HepG2 (cell line): Measurements from ENCODE around the gene RMDN2. TPM values are rescaled to one million over a fixed set of nuclear protein-coding genes. Genes with fewer than 3 reads are reported as not detected.

ENCODE experiments used
- ATAC-seq: fragments of 200-7000 bp; cut with Tn5 transposase; 3 replicates; pipeline ENCODE4 v1.9.1; 2020; ENCODE audit warnings: mild to moderate bottlenecking, moderate library complexity
- BruUV-seq: library from RNA; stranded (reverse); fragments of 400-500 nt; replicated peaks from 2 replicates; lab custom pipeline; 2021; lab: Mats Ljungman, UMichigan
- CTCF ChIA-PET: fragments of 300-600 bp; formaldehyde crosslinking; extraction: SDS; loops from one replicate; lab custom pipeline; 2021; ENCODE audit warnings: low total read pairs, inconsistent platforms, low intra/inter-chr PET ratio; lab: Yijun Ruan, JAX
- POLR2A ChIA-PET: fragments of 350-600 bp; sonication (Branson Sonifier 250); formaldehyde crosslinking; loops from one replicate; lab custom pipeline; 2020; ENCODE audit warnings: antibody characterized with exemption, inconsistent platforms; lab: Yijun Ruan, JAX
- DNase-seq: peaks from one replicate; pipeline ENCODE4 v3.0.0-alpha.2; 2015; ENCODE audit warnings: low spot score
- FAIRE-seq: peaks from 3 replicates; lab custom pipeline; 2011; peaks lifted over from hg19 to GRCh38; lab: Jason Lieb, UNC
- H2AFZ ChIP-seq: one replicate; pipeline ENCODE4 v1.6.1; 2011; ENCODE audit warnings: low read length, inconsistent platforms
- H3K27ac ChIP-seq: fragments of 300-600 bp; 3 replicates; pipeline ENCODE4 v1.8.0; 2011; ENCODE audit warnings: mixed run types, mild to moderate bottlenecking, mixed read lengths, low read length, inconsistent platforms; ENCODE audit not compliant: insufficient read depth; ENCODE audit errors: extremely low read length
- H3K27me3 ChIP-seq, 2 experiments: fragments of 200-600 bp in 1 of 2; 2 replicates in 1 of 2; 3 replicates in 1 of 2; pipeline versions ENCODE4 v1.6.0 to v1.8.0; 2011; ENCODE audit warnings: low read length in 2 of 2, mild to moderate bottlenecking in 2 of 2, moderate library complexity in 2 of 2, inconsistent platforms in 1 of 2; ENCODE audit not compliant: insufficient read depth in 2 of 2, control insufficient read depth in 1 of 2
- H3K36me3 ChIP-seq, 2 experiments: fragments of 200-600 bp in 1 of 2; replicated peaks in 1 of 2; 2 replicates in 1 of 2; 3 replicates in 1 of 2; pipeline versions ENCODE4 v1.5.1 to v1.8.0; 2011; ENCODE audit warnings: low read length in 2 of 2, inconsistent platforms in 1 of 2; ENCODE audit not compliant: insufficient read depth in 2 of 2, control insufficient read depth in 1 of 2
- H3K4me1 ChIP-seq: 2 replicates; pipeline ENCODE4 v1.5.1; 2012; ENCODE audit warnings: low read length, inconsistent platforms; ENCODE audit not compliant: insufficient read depth
- H3K4me2 ChIP-seq: 2 replicates; pipeline ENCODE4 v1.6.0; 2011; ENCODE audit warnings: low read depth, low read length, inconsistent platforms
- H3K4me3 ChIP-seq, 3 experiments: fragments of 200-600 bp in 1 of 3; sonication (generic), shearing (Covaris generic) in 1 of 3; replicated peaks in 1 of 3; 2 replicates each; pipeline ENCODE4 v1.5.1; 2011 to 2016; ENCODE audit warnings: low read length in 3 of 3, inconsistent platforms in 2 of 3, low read depth in 2 of 3, mild to moderate bottlenecking in 2 of 3, control low read depth in 1 of 3, mixed read lengths in 1 of 3; ENCODE audit not compliant: insufficient read depth in 1 of 3
- H3K79me2 ChIP-seq: one replicate; pipeline ENCODE4 v1.6.1; 2011; ENCODE audit warnings: low read length, inconsistent platforms; ENCODE audit not compliant: insufficient read depth
- H3K9ac ChIP-seq: 2 replicates; pipeline ENCODE4 v1.6.0; 2011; ENCODE audit warnings: mild to moderate bottlenecking, low read depth, low read length, inconsistent platforms; ENCODE audit not compliant: insufficient read depth
- H3K9me3 ChIP-seq: 2 replicates; pipeline ENCODE4 v1.5.1; 2012; ENCODE audit warnings: mild to moderate bottlenecking, low read length
- H4K20me1 ChIP-seq: 2 replicates; pipeline ENCODE4 v1.6.0; 2011; ENCODE audit warnings: inconsistent platforms, mild to moderate bottlenecking, low read length, moderate library complexity; ENCODE audit not compliant: insufficient read depth
- BRCA1 ChIP-seq: sonication (generic); formaldehyde crosslinking; IDR thresholded peaks from 2 replicates; pipeline ENCODE4 v1.4.0; 2020; ENCODE audit warnings: missing genetic modification reagents
- GATA4 ChIP-seq: sonication (generic); IDR thresholded peaks from 2 replicates; pipeline ENCODE4 v1.6.1; 2016; ENCODE audit warnings: antibody characterized with exemption, low read depth, borderline replicate concordance
- RARG ChIP-seq: sonication (generic); formaldehyde crosslinking; IDR thresholded peaks from 2 replicates; pipeline ENCODE4 v1.4.0; 2020; ENCODE audit warnings: low read depth, mild to moderate bottlenecking, missing genetic modification reagents
- ZFP82 ChIP-seq: sonication (generic); formaldehyde crosslinking; IDR thresholded peaks from 2 replicates; pipeline ENCODE4 v1.5.1; 2020; ENCODE audit warnings: mild to moderate bottlenecking, missing genetic modification reagents, borderline replicate concordance
- ZNF33B ChIP-seq: sonication (generic); formaldehyde crosslinking; IDR thresholded peaks from 2 replicates; pipeline ENCODE4 v1.5.1; 2020; ENCODE audit warnings: mild to moderate bottlenecking, missing genetic modification reagents
- ZNF34 ChIP-seq: sonication (generic); formaldehyde crosslinking; IDR thresholded peaks from 2 replicates; pipeline ENCODE4 v1.4.0; 2020; ENCODE audit warnings: mild to moderate bottlenecking, missing genetic modification reagents, borderline replicate concordance
- ZNF557 ChIP-seq: sonication (generic); formaldehyde crosslinking; IDR thresholded peaks from 2 replicates; pipeline ENCODE4 v1.4.0; 2020; ENCODE audit warnings: missing genetic modification reagents
- ZNF607 ChIP-seq: sonication (generic); formaldehyde crosslinking; IDR thresholded peaks from 2 replicates; pipeline ENCODE4 v1.5.1; 2020; ENCODE audit warnings: missing genetic modification reagents, mild to moderate bottlenecking, borderline replicate concordance
- ZNF609 ChIP-seq: sonication (generic); formaldehyde crosslinking; IDR thresholded peaks from 2 replicates; pipeline ENCODE4 v1.4.0; 2020; ENCODE audit warnings: mild to moderate bottlenecking, missing genetic modification reagents, borderline replicate concordance
- ZNF629 ChIP-seq: sonication (generic); formaldehyde crosslinking; conservative IDR thresholded peaks from 2 replicates; pipeline ENCODE4 v1.5.0; 2020; ENCODE audit warnings: missing genetic modification reagents
- ZNF644 ChIP-seq: IDR thresholded peaks from 2 replicates; pipeline ENCODE4 v1.6.1; 2016; ENCODE audit warnings: low read depth
- ZNF878 ChIP-seq: sonication (generic); formaldehyde crosslinking; IDR thresholded peaks from 2 replicates; pipeline ENCODE4 v1.8.1; 2023; ENCODE audit warnings: mild to moderate bottlenecking, missing genetic modification reagents, moderate library complexity
- WGBS: methylation state at CpG from one replicate; pipeline ENCODE4 v1.1.6; 2017; ENCODE audit warnings: low lambda C conversion rate; 5-methylcytosine and 5-hydroxymethylcytosine counted together
- in situ Hi-C: cut with HindIII; loops from 2 replicates; pipeline ENCODE4 v1.10.0; 2017; ENCODE audit warnings: low pct_unique_long_range_greater_than_20kb; ENCODE audit not compliant: extremely low pct_ligation_motif_present
- intact Hi-C: fragments of 100-400 bp; cut with micrococcal nuclease; formaldehyde crosslinking; loops from one replicate; pipeline ENCODE4 v1.10.0; 2022; ENCODE audit not compliant: unreplicated experiment
- polyA plus RNA-seq, 8 experiments: library from polyadenylated mRNA; depleted of rRNA in 3 of 8; stranded (reverse) in 7 of 8; unstranded in 1 of 8; fragments of >200 nt; fragmentation: Illumina TruSeq in 4 of 8; extraction: Trizol in 4 of 8; gene quantifications; 2 replicates each; pipeline versions ENCODE4 v1.2.1 to v1.2.3, GENCODE V29; 2011 to 2016; ENCODE audit warnings: low read depth in 4 of 8, missing spikeins in 1 of 8, mixed read lengths in 1 of 8; ENCODE audit not compliant: insufficient read depth in 1 of 8
- total RNA-seq, 5 experiments: library from RNA; depleted of rRNA; stranded (reverse); fragments of >200 nt; fragmentation: Illumina TruSeq; extraction: Trizol; gene quantifications; 2 replicates each; pipeline ENCODE4 v1.2.3, GENCODE V29; 2016; ENCODE audit warnings: low read depth in 1 of 5
- TF ChIP-seq, protein P1 (sequence below), 2 experiments: sonication (generic) in 1 of 2; formaldehyde crosslinking in 1 of 2; IDR thresholded peaks; 2 replicates each; pipeline versions ENCODE4 v1.6.1 to v1.9.0; 2014 to 2022; ENCODE audit warnings: antibody characterized with exemption in 1 of 2, borderline replicate concordance in 1 of 2, inconsistent platforms in 1 of 2, low read depth in 1 of 2, missing genetic modification reagents in 1 of 2

RMDN2 gene
- total and polyA plus RNA-seq, 2 of the 13 experiments (the other 11 are each of a cell fraction or from before 2014, with no cell fraction given), result 2.3 to 8.9 TPM

GRCh38 chr2:37891846-37892435 is 33.1 kb upstream of the RMDN2 start:
- no peaks in the 10 kb centered on the region for H3K36me3 ChIP-seq
- WGBS, result 8% methylated on average over 5 of the region's 5 CpGs
- no peak overlapping the region for H3K27ac ChIP-seq
- H3K9ac ChIP-seq, result no peak overlapping the region
- in situ Hi-C loops (loop anchor here (25.0 kb wide), 2 partner anchors 730 to 1105 kb away; partner anchors contain the start of gene EIF2AK2), intact Hi-C loops (no loop called here)
- peaks cover 11% of the 10 kb centered on the region; the same call in 1 of the 2 replicates for H3K4me1 ChIP-seq
- BruUV-seq, result no TSS peak
- no peak overlapping the region for H3K4me3 ChIP-seq
- H2AFZ ChIP-seq, result peak overlapping the region; percentile 2
- H4K20me1 ChIP-seq, result no peaks in the 10 kb centered on the region
- DNase-seq, result no peak
- no peaks in the 10 kb centered on the region for H3K79me2 ChIP-seq
- peaks cover 0 to 9% of the 10 kb centered on the region in 2 experiments; a peak in 2 of 5 replicates for H3K27me3 ChIP-seq
- H3K4me2 ChIP-seq, result no peak overlapping the region
- no peaks in the 10 kb centered on the region for H3K9me3 ChIP-seq
- CTCF ChIA-PET, result interaction anchor here (1.6 to 2.0 kb wide), 4 partner anchors 33 to 496 kb away, joined by 4 to 7 read pairs (median 4); partner anchors contain the start of gene RMDN2
- no peak for FAIRE-seq
- POLR2A ChIA-PET, result interaction anchor here (1.0 kb wide), 1 partner anchor 33 kb away, joined by 3 read pairs; the partner anchor contains the start of gene RMDN2
- peak; percentile 14; the same call in 1 of the 3 replicates for ATAC-seq
- TF ChIP-seq RARG (CRISPR knock-in tag), result no peak
- TF ChIP-seq, protein P1, sequence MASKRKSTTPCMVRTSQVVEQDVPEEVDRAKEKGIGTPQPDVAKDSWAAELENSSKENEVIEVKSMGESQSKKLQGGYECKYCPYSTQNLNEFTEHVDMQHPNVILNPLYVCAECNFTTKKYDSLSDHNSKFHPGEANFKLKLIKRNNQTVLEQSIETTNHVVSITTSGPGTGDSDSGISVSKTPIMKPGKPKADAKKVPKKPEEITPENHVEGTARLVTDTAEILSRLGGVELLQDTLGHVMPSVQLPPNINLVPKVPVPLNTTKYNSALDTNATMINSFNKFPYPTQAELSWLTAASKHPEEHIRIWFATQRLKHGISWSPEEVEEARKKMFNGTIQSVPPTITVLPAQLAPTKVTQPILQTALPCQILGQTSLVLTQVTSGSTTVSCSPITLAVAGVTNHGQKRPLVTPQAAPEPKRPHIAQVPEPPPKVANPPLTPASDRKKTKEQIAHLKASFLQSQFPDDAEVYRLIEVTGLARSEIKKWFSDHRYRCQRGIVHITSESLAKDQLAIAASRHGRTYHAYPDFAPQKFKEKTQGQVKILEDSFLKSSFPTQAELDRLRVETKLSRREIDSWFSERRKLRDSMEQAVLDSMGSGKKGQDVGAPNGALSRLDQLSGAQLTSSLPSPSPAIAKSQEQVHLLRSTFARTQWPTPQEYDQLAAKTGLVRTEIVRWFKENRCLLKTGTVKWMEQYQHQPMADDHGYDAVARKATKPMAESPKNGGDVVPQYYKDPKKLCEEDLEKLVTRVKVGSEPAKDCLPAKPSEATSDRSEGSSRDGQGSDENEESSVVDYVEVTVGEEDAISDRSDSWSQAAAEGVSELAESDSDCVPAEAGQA (IDR thresholded peaks at IDR 0.05; ENCODE audit: low read depth), result no peak
- TF ChIP-seq, protein P1 (CRISPR knock-in tag; IDR thresholded peaks at IDR 0.05; ENCODE audit: borderline replicate concordance), result no peak
- TF ChIP-seq GATA4, result no peak
- no peak for TF ChIP-seq ZNF33B (CRISPR knock-in tag)
- no peak for TF ChIP-seq BRCA1
- TF ChIP-seq ZNF644 (CRISPR knock-in tag), result no peak
- no peak for TF ChIP-seq ZNF607 (CRISPR knock-in tag)
- TF ChIP-seq ZNF878 (CRISPR knock-in tag), result no peak
- TF ChIP-seq ZNF629 (CRISPR knock-in tag), result peak; percentile 80
- no peak for TF ChIP-seq ZFP82
- no peak for TF ChIP-seq ZNF557 (CRISPR knock-in tag)
- TF ChIP-seq ZNF34, result no peak
- no peak for TF ChIP-seq ZNF609
